NCI-H2227 (cell line): ENCODE data around the gene CCDC88B.

ENCODE experiments used
- DNase-seq: peaks from one replicate; lab custom pipeline; 2025; ENCODE audit not compliant: unreplicated experiment; lab: John Stamatoyannopoulos, UW

CCDC88B gene

GRCh38 chr11:64379817-64380709 is 40.1 kb downstream of the CCDC88B start:
- DNase-seq, result no peak

- DNase-seq, result no peak
Observed at GRCh38 chr11:64381350-64381749, 41.3 kb downstream of the CCDC88B start.

GRCh38 chr11:64382047-64382446 is 42.0 kb downstream of the CCDC88B start:
- DNase-seq, result no peak

GRCh38 chr11:64382586-64382985 is 42.6 kb downstream of the CCDC88B start:
- no peak for DNase-seq

- no peak for DNase-seq
Observed at GRCh38 chr11:64383580-64383979, 43.6 kb downstream of the CCDC88B start.

GRCh38 chr11:64384028-64384737 is 44.2 kb downstream of the CCDC88B start:
- DNase-seq, result no peak

- DNase-seq, result peak; percentile 40
Observed at GRCh38 chr11:64384981-64385944, 45.3 kb downstream of the CCDC88B start.

- DNase-seq, result peak; percentile 30
Observed at GRCh38 chr11:64385945-64386704, 46.1 kb downstream of the CCDC88B start.

GRCh38 chr11:64387916-64388315 is 47.9 kb downstream of the CCDC88B start:
- no peak for DNase-seq

- DNase-seq, result no peak
Observed at GRCh38 chr11:64388894-64389293, 48.9 kb downstream of the CCDC88B start.

GRCh38 chr11:64389851-64390250 is 49.8 kb downstream of the CCDC88B start:
- no peak for DNase-seq

GRCh38 chr11:64390558-64390957 is 50.6 kb downstream of the CCDC88B start:
- no peak for DNase-seq

GRCh38 chr11:64391839-64392238 is 51.8 kb downstream of the CCDC88B start:
- DNase-seq, result no peak

GRCh38 chr11:64395545-64396078 is 55.6 kb downstream of the CCDC88B start:
- no peak for DNase-seq

- peak; percentile 57 for DNase-seq
Observed at GRCh38 chr11:64396079-64396591, 56.1 kb downstream of the CCDC88B start.

GRCh38 chr11:64400102-64400501 is 60.1 kb downstream of the CCDC88B start:
- no peak for DNase-seq

- DNase-seq, result no peak
Observed at GRCh38 chr11:64400667-64401066, 60.7 kb downstream of the CCDC88B start.

- no peak for DNase-seq
Observed at GRCh38 chr11:64401775-64402174, 61.8 kb downstream of the CCDC88B start.

- no peak for DNase-seq
Observed at GRCh38 chr11:64403106-64403505, 63.1 kb downstream of the CCDC88B start.
